ENCODE data around the gene GPS1. TPM values are rescaled to one million over a fixed set of nuclear protein-coding genes. Genes with fewer than 3 reads are reported as not detected.

Gene GPS1
- total RNA-seq, 6 donors from 2014 or later = 55.2 to 147 (median 108) TPM

GRCh38 chr17:82098939-82099763 is 47.5 kb downstream of the GPS1 start:
- peak overlapping the region; percentile 45 to 95 (median 80) for H3K4me3 ChIP-seq
- peak in 1 of 2 donors; percentile 29 for ATAC-seq (ENCODE audit: low FRiP score in 2 of 2)
- H3K27ac ChIP-seq = peak overlapping the region; percentile 95 to 99 (median 97)
- H3K27me3 ChIP-seq = no peaks in the 10 kb centered on the region
- DNase-seq = no peak
- TF ChIP-seq POLR2A (IDR thresholded peaks at IDR 0.05) = no peak
- TF ChIP-seq, protein P1, sequence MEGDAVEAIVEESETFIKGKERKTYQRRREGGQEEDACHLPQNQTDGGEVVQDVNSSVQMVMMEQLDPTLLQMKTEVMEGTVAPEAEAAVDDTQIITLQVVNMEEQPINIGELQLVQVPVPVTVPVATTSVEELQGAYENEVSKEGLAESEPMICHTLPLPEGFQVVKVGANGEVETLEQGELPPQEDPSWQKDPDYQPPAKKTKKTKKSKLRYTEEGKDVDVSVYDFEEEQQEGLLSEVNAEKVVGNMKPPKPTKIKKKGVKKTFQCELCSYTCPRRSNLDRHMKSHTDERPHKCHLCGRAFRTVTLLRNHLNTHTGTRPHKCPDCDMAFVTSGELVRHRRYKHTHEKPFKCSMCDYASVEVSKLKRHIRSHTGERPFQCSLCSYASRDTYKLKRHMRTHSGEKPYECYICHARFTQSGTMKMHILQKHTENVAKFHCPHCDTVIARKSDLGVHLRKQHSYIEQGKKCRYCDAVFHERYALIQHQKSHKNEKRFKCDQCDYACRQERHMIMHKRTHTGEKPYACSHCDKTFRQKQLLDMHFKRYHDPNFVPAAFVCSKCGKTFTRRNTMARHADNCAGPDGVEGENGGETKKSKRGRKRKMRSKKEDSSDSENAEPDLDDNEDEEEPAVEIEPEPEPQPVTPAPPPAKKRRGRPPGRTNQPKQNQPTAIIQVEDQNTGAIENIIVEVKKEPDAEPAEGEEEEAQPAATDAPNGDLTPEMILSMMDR (IDR thresholded peaks at IDR 0.05) = no peak
- no peak for TF ChIP-seq EP300 (IDR thresholded peaks at IDR 0.05)
- peaks cover 25 to 74% (median 54%) of the 10 kb centered on the region in 4 donors for H3K4me1 ChIP-seq
- WGBS, 2 donors = 16 to 35% methylated on average over 19 to 27 of the region's 80 CpGs
- H3K36me3 ChIP-seq = peaks cover 0 to 21% (median 20%) of the 10 kb centered on the region in 4 donors
- no peaks in the 10 kb centered on the region for H3K9me3 ChIP-seq

DNA sequence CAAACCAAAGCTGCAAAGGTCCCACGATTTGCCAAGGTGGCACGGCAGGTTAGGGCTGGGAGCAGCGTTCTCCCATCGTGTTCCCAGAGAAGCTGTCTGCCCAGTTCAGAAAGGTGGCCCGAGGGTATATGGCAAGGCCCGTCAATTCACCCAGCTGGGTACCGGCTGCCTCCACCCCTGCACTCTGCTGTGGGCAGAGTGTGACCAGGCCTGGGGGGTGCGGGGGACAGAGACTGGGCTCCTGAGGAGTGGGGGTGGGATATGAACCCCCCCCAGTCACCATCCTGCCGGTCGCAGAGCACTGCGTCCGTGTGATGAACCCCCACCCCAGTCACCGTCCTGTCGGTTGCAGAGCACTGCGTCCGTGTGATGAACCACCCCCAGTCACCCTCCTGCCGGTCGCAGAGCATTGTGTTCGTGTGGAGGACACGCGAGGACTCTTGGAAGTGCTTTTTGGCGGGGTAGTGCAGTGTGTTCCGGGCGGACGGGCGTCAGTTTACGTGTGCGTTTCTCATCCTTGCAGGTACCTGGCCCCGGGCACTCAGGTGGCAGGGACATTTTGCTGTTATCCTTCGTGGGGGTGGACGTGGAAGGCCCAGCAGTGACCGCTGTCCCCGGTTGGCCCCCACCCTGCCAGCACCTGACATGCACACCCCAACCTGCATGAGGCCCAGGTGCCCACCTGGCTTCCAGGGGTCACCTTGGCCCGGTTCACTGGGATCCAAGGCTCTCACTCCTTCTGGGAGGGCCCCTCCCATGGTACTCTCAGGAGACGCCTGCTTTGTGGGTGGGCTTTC is 49.0 kb downstream of the GPS1 start:
- TF ChIP-seq, protein P1 (IDR thresholded peaks at IDR 0.05) = no peak
- TF ChIP-seq POLR2AphosphoS5 (IDR thresholded peaks at IDR 0.05) = no peak
- TF ChIP-seq POLR2A (IDR thresholded peaks at IDR 0.05) = no peak
- TF ChIP-seq EP300 (IDR thresholded peaks at IDR 0.05) = no peak
- DNase-seq (peak in 1 of 2 donors; percentile 51), ATAC-seq (ENCODE audit: low FRiP score in 2 of 2) (no peak)
- 95% methylated on average over 16 to 22 of the region's 35 CpGs for WGBS, 2 donors
- Histone ChIP-seq H3K36me3 (peaks cover 0 to 7% (median 5%) of the 10 kb centered on the region in 4 donors), H3K27ac (peak overlapping the region in 3 of 4 donors; percentile 95 to 98 (median 96)), H3K27me3 (no peaks in the 10 kb centered on the region), H3K4me3 (no peak overlapping the region), H3K4me1 (peaks cover 39 to 79% (median 65%) of the 10 kb centered on the region in 4 donors), H3K9me3 (no peaks in the 10 kb centered on the region)

DNA sequence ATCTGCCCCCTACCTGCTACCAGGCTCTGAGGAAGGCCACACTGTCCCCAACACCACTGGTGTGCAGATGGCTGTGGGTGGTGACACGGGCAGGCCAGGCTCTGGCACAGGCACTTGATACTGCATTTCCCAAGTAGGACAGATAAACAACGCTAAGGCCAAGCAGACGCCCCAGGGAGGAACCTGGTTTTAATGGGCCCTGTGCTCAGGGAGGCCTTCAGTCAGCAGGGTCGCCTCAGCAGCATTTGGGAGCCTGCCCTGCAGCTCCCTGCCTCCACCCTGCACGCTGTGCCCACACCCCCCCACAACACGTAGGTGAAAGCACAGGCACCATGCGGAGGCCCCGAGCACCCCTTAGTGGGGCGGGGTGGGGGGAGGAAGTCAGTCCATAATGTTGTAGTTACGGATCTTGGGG is 49.6 kb downstream of the GPS1 start:
- Histone ChIP-seq H3K27me3 (no peaks in the 10 kb centered on the region), H3K4me3 (no peak overlapping the region), H3K9me3 (no peaks in the 10 kb centered on the region), H3K27ac (peak overlapping the region in 2 of 4 donors; percentile 91 to 96), H3K36me3 (peaks cover 0 to under 1% (median 0%) of the 10 kb centered on the region in 4 donors), H3K4me1 (peaks cover 45 to 82% (median 69%) of the 10 kb centered on the region in 4 donors)
- 81 to 82% methylated on average over 7 to 10 of the region's 10 CpGs for WGBS, 2 donors
- DNase-seq = peak in 1 of 2 donors; percentile 39
- no peak for ATAC-seq (ENCODE audit: low FRiP score in 2 of 2)
- TF ChIP-seq EP300 (IDR thresholded peaks at IDR 0.05) (no peak), POLR2AphosphoS5 (IDR thresholded peaks at IDR 0.05) (no peak), POLR2A (IDR thresholded peaks at IDR 0.05) (no peak)
- TF ChIP-seq, protein P1 (IDR thresholded peaks at IDR 0.05) = no peak

GRCh38 chr17:82101767-82102679 is 50.3 kb downstream of the GPS1 start:
- no peak overlapping the region for H3K4me3 ChIP-seq
- no peaks in the 10 kb centered on the region for H3K27me3 ChIP-seq
- WGBS, 2 donors = 74 to 81% methylated on average over 12 to 18 of the region's 18 CpGs
- no peaks in the 10 kb centered on the region for H3K9me3 ChIP-seq
- TF ChIP-seq POLR2AphosphoS5 (IDR thresholded peaks at IDR 0.05) (no peak), EP300 (IDR thresholded peaks at IDR 0.05) (no peak), POLR2A (IDR thresholded peaks at IDR 0.05) (no peak)
- TF ChIP-seq, protein P1 (IDR thresholded peaks at IDR 0.05) = no peak
- H3K4me1 ChIP-seq = peaks cover 50 to 82% (median 69%) of the 10 kb centered on the region in 4 donors
- H3K27ac ChIP-seq = peak overlapping the region in 3 of 4 donors; percentile 85 to 96 (median 91)
- ATAC-seq (ENCODE audit: low FRiP score in 2 of 2) (no peak), DNase-seq (peak in 1 of 2 donors; percentile 75)
- no peaks in the 10 kb centered on the region for H3K36me3 ChIP-seq
